HFF-Myc (cell line): Measurements from ENCODE around the gene MEIS3.

Experiments
- DNase-seq: peaks from one replicate; pipeline ENCODE4 v3.0.0-alpha.2; 2011; ENCODE audit warnings: low read depth; ENCODE audit errors: extremely low read depth
- H3K4me3 ChIP-seq: replicated peaks from 2 replicates; pipeline ENCODE4 v1.5.1; 2011; ENCODE audit warnings: low read depth, mild to moderate bottlenecking, control low read depth, low read length
- CTCF ChIP-seq: IDR thresholded peaks from 2 replicates; pipeline ENCODE4 v1.5.1; 2012; ENCODE audit warnings: mild to moderate bottlenecking, low read depth, low read length, control low read depth; ENCODE audit errors: missing control alignments

The MEIS3 gene

GRCh38 chr19:47353307-47353712 is 66.0 kb downstream of the MEIS3 start:
- DNase-seq: no peak
- no peak overlapping the region for H3K4me3 ChIP-seq
- TF ChIP-seq CTCF: no peak
